HG02973 (cell line): Measurements from ENCODE around the gene EXOC6B.
"Not testable (repeated sequence)": the region's sequence is repeated elsewhere in the genome, so short reads cannot be mapped to it uniquely, and the experiment has no call there.

Source experiments
- ATAC-seq: cut with Tn5 transposase; IDR thresholded peaks from one replicate; pipeline ENCODE4 v1.9.1; 2021; ENCODE audit warnings: moderate library complexity; ENCODE audit not compliant: unreplicated experiment

EXOC6B gene

DNA sequence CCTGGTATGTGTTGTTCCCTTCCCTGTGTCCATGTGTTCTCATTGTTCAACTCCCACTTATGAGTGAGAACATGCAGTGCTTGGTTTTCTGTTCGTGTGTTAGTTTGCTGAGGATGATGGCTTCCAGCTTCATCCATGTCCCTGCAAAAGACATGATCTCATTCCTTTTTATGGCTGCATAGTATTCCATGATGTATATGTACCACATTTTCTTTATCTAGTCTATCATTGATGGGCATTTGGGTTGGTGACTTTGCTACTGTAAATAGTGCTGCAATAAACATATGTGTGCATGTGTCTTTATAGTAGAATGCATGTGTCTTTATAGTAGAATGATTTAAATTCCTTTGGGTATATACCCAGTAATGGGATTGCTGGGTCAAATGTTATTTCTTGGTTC, 341.2 kb downstream of the EXOC6B start:
- ATAC-seq, result not testable (repeated sequence)

DNA sequence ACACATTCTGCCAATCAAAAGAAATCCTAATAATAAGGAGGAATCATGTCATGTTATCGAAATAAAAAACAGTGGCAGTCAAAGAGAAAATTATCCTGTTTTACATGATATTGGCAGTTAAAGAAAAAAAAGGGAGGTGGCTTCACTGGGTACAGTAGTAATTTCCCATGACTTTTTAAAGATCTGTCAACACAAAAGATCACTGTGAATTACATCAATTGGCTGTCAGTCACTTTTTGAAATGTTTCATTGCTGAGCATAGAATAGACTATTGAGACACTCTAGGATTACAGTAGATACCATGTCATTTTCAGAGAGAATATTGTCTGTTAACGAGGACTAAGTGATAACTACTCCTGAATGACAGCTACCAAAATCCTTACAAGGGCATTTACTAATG, 342.5 kb downstream of the EXOC6B start:
- ATAC-seq, result no peak

- ATAC-seq, result no peak
These were observed 350.6 kb downstream of the EXOC6B start for GRCh38 chr2:72475246-72475645.

- no peak for ATAC-seq
These were observed 367.9 kb downstream of the EXOC6B start for GRCh38 chr2:72457801-72458516.

- ATAC-seq, result no peak
These were observed 371.6 kb downstream of the EXOC6B start for GRCh38 chr2:72454189-72454588.

- ATAC-seq, result no peak
These were observed 383.6 kb downstream of the EXOC6B start for GRCh38 chr2:72442270-72442669.

- ATAC-seq, result no peak
These were observed 385.9 kb downstream of the EXOC6B start for GRCh38 chr2:72439892-72440291.

- ATAC-seq, result no peak
These were observed 387.5 kb downstream of the EXOC6B start for GRCh38 chr2:72438364-72438763.

GRCh38 chr2:72431737-72432136, 394.1 kb downstream of the EXOC6B start:
- no peak for ATAC-seq

- ATAC-seq, result no peak
These were observed 398.6 kb downstream of the EXOC6B start for GRCh38 chr2:72427022-72427861.

- ATAC-seq, result no peak
These were observed 399.8 kb downstream of the EXOC6B start for GRCh38 chr2:72425996-72426395.

- no peak for ATAC-seq
These were observed 402.1 kb downstream of the EXOC6B start for GRCh38 chr2:72423756-72424155.

DNA sequence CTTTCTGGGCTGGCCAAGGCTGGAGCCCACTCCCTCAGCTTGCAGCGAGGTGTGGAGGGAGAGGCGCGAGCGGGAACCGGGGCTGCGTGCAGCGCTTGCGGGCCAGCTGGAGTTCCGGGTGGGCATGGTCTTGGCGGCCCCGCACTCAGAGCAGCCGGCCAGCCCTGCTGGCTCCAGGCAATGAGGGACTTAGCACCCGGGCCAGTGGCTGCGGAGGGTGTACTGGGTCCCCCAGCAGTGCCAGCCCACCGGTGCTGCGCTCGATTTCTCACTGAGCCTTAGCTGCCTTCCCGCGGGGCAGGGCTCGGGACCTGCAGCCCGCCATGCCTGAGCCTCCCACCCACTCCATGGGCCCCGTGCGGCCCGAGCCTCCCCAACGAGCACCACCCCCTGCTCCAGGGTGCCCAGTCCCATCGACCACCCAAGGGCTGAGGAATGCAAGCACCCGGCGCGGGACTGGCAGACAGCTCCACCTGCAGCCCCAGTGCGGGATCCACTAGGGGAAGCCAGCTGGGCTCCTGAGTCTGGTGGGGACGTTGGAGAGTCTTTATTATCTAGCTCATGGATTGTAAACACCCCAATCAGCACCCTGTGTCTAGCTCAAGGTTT, 404.0 kb downstream of the EXOC6B start:
- not testable (repeated sequence) for ATAC-seq

GRCh38 chr2:72415781-72416475, 409.9 kb downstream of the EXOC6B start:
- no peak for ATAC-seq

DNA sequence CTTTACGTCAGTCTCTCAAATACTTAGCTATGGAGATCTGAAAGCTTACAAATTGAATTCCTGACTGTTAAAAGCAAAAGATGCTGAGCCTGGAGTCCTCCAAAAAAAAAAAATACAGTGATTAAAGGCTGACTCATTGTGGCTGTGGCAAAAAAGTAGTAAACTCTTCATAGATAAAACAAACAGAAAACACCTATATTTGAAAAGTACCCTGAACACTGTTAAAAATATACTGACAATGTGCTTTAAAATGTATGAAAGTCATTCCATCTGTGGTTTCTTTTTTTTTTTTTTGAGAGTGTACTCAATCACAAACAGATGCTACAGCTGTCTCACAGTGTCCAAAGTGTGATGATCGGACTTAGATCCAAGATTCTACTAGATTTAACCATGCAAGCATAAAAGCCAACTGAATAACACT, 410.6 kb downstream of the EXOC6B start:
- ATAC-seq, result no peak

DNA sequence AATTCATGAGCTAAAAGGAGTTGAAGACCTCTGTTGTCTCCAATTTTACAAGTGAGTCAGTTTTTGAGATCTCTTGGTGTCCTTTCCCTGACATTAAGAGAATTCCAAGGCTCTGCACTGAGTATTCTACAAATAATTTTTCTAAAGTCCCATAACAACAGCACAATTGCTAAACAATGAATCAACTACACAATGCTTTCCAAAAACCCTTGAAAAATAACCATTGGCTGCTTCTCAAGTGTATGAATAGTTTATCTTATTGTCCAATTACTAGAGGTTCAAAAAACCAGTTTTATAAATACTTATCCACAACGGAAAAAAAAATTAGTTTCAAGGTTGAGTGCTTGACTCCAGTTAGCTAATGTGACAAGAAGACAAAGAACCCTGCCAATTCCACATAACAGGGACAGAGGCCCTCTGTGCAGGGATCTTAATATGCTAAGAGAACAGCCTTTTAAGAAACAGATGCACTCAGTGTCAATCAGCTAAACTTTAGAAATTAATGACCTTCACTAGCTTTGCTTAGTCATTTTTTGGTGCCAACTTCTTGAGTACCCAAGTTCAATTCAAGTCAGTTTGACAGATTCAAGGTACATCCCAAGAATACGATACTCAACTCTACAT, 411.6 kb downstream of the EXOC6B start:
- ATAC-seq, result no peak

GRCh38 chr2:72413716-72414115, 412.1 kb downstream of the EXOC6B start:
- no peak for ATAC-seq

DNA sequence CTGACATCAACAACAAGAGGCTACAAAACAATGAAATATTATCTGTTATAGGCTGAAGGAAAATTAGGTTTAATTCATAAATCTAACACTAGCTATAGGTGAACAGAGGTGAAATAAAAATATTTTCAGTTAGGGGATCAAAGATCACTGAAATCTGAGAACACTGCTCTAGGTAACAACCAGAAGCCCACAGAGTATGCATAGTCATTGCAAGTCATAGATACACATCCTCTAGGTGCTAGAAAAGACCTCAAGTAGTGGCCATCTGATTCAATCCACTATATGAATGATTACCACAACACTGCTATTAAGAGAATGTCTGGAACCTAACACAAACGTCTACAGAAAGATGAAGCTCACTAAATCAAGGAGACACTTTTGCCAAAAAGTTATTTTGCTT, 413.6 kb downstream of the EXOC6B start:
- no peak for ATAC-seq

- no peak for ATAC-seq
These were observed 426.0 kb downstream of the EXOC6B start for GRCh38 chr2:72399879-72400278.

- ATAC-seq, result no peak
These were observed 430.7 kb downstream of the EXOC6B start for GRCh38 chr2:72395096-72395495.
